K562 (cell line): ENCODE data around the gene ZNF768. TPM values are rescaled to one million over a fixed set of nuclear protein-coding genes. Genes with fewer than 3 reads are reported as not detected.
A peak's percentile ranks its signal among the peaks of the same experiment; 100 is the strongest.

Experiments used
- ATAC-seq: fragments of 200-7000 bp; cut with Tn5 transposase; 3 replicates; pipeline ENCODE4 v1.9.1; 2020; ENCODE audit warnings: moderate library complexity
- BruUV-seq: library from RNA; stranded (reverse); fragments of 400-500 nt; replicated peaks from 2 replicates; lab custom pipeline; 2021; lab: Mats Ljungman, UMichigan
- CTCF ChIA-PET: fragments of 300-600 bp; formaldehyde crosslinking; extraction: SDS; loops from one replicate; lab custom pipeline; 2021; ENCODE audit warnings: low intra/inter-chr PET ratio; lab: Yijun Ruan, JAX
- POLR2A ChIA-PET: fragments of 300-600, 350-650 bp; sonication (Branson Sonifier 250); formaldehyde crosslinking; extraction: SDS; loops from one replicate; lab custom pipeline; 2021; ENCODE audit warnings: antibody characterized with exemption, inconsistent platforms; lab: Yijun Ruan, JAX
- DNase-seq, 4 experiments: peaks; one replicate each; pipeline versions ENCODE4 v3.0.0 to v3.0.0-alpha.2; 2011 to 2018; ENCODE audit warnings: low spot score in 3 of 4, mixed read lengths in 3 of 4; ENCODE audit errors: extremely low read depth in 1 of 4
- FAIRE-seq: peaks from 2 replicates; lab custom pipeline; 2011; peaks lifted over from hg19 to GRCh38; lab: Jason Lieb, UNC
- H2AFZ ChIP-seq: 2 replicates; pipeline ENCODE4 v1.6.0; 2011; ENCODE audit warnings: low read depth, low read length, control low read depth, inconsistent platforms
- H3K27ac ChIP-seq: fragments of 200-600 bp; 3 replicates; pipeline ENCODE4 v1.8.0; 2011; ENCODE audit warnings: low read depth, mild to moderate bottlenecking, control low read depth, inconsistent platforms, low read length, moderate library complexity, mixed read lengths; ENCODE audit errors: extremely low read depth
- H3K27me3 ChIP-seq, 2 experiments: fragments of 300-600 bp in 1 of 2; 2 replicates in 1 of 2; 3 replicates in 1 of 2; pipeline versions ENCODE4 v1.6.0 to v1.8.0; 2011; ENCODE audit warnings: inconsistent platforms in 2 of 2, low read length in 2 of 2, mild to moderate bottlenecking in 1 of 2, mixed read lengths in 1 of 2, moderate library complexity in 1 of 2; ENCODE audit not compliant: control insufficient read depth in 2 of 2, insufficient read depth in 2 of 2
- H3K36me3 ChIP-seq: fragments of 300-600 bp; 3 replicates; pipeline ENCODE4 v1.8.0; 2011; ENCODE audit warnings: mild to moderate bottlenecking, low read length, inconsistent platforms; ENCODE audit not compliant: control insufficient read depth, insufficient read depth
- H3K4me1 ChIP-seq, 2 experiments: fragments of 200-600 bp in 1 of 2; replicated peaks in 1 of 2; 2 replicates in 1 of 2; 3 replicates in 1 of 2; pipeline versions ENCODE4 v1.5.1 to v1.8.0; 2011; ENCODE audit warnings: inconsistent platforms in 2 of 2, low read length in 2 of 2, mild to moderate bottlenecking in 1 of 2, mixed read lengths in 1 of 2, moderate library complexity in 1 of 2; ENCODE audit not compliant: control insufficient read depth in 2 of 2, insufficient read depth in 2 of 2
- H3K4me2 ChIP-seq: 2 replicates; pipeline ENCODE4 v1.6.1; 2011; ENCODE audit warnings: low read length, control low read depth, inconsistent platforms, mixed read lengths; ENCODE audit not compliant: insufficient read depth
- H3K4me3 ChIP-seq: fragments of 200-600 bp; sonication (generic), shearing (Covaris generic); 2 replicates; pipeline ENCODE4 v1.5.1; 2016; ENCODE audit warnings: control low read depth, inconsistent platforms
- H3K79me2 ChIP-seq: fragments of 200-600 bp; 3 replicates; pipeline ENCODE4 v1.8.0; 2011; ENCODE audit warnings: low read length, inconsistent platforms; ENCODE audit not compliant: control insufficient read depth, insufficient read depth
- H3K9ac ChIP-seq, 2 experiments: 2 replicates each; pipeline versions ENCODE4 v1.6.0 to v1.6.1; 2011; ENCODE audit warnings: low read depth in 2 of 2, low read length in 2 of 2, control low read depth in 1 of 2, inconsistent platforms in 1 of 2, mild to moderate bottlenecking in 1 of 2, mixed read lengths in 1 of 2; ENCODE audit not compliant: insufficient read depth in 1 of 2
- H3K9me1 ChIP-seq: one replicate; pipeline ENCODE4 v1.6.0; 2011; ENCODE audit warnings: inconsistent platforms, mild to moderate bottlenecking, low read length, moderate library complexity; ENCODE audit not compliant: control insufficient read depth, insufficient read depth
- H3K9me3 ChIP-seq: replicated peaks from 2 replicates; pipeline ENCODE4 v1.5.1; 2011; ENCODE audit warnings: low read depth, low read length, inconsistent platforms; ENCODE audit not compliant: control insufficient read depth, insufficient read depth
- H4K20me1 ChIP-seq: replicated peaks from 2 replicates; pipeline ENCODE4 v1.6.1; 2011; ENCODE audit warnings: low read length, inconsistent platforms, mixed read lengths; ENCODE audit not compliant: control insufficient read depth, insufficient read depth
- CTCFL ChIP-seq: IDR thresholded peaks from 2 replicates; pipeline ENCODE4 v1.6.1; 2011; ENCODE audit warnings: borderline replicate concordance, low read depth, mild to moderate bottlenecking, moderate library complexity, low read length; ENCODE audit not compliant: insufficient read depth, poor library complexity, severe bottlenecking
- ESRRA ChIP-seq: fragments of 450-650 bp; IDR thresholded peaks from 2 replicates; pipeline ENCODE4 v1.6.1; 2014; ENCODE audit warnings: low read depth, mild to moderate bottlenecking, moderate library complexity, borderline replicate concordance
- FOXA3 ChIP-seq, 2 experiments: fragments of 450-650 bp in 1 of 2; sonication (generic) in 1 of 2; formaldehyde crosslinking; IDR thresholded peaks in 1 of 2; conservative IDR thresholded peaks in 1 of 2; 2 replicates each; pipeline versions ENCODE4 v1.4.0 to v1.8.0; 2020 to 2022; ENCODE audit warnings: mild to moderate bottlenecking in 2 of 2, missing genetic modification reagents in 1 of 2
- GABPB2 ChIP-seq: fragments of 250-450 bp; sonication (Bioruptor Pico); conservative IDR thresholded peaks from 2 replicates; pipeline ENCODE4 v1.5.1; 2021; ENCODE audit warnings: mild to moderate bottlenecking
- HNRNPH1 ChIP-seq: fragments of 200-400 bp; formaldehyde crosslinking; optimal IDR thresholded peaks from 2 replicates; pipeline ENCODE3; 2017; ENCODE audit warnings: low read depth, mild to moderate bottlenecking, low read length, moderate library complexity
- KLF1 ChIP-seq: fragments of 450-650 bp; IDR thresholded peaks from 2 replicates; pipeline ENCODE4 v1.6.1; 2016; ENCODE audit warnings: missing genetic modification characterization, missing compliant biosample characterization
- L3MBTL2 ChIP-seq: fragments of 450-650 bp; IDR thresholded peaks from 2 replicates; pipeline ENCODE4 v1.6.1; 2016; ENCODE audit warnings: mild to moderate bottlenecking, moderate library complexity
- MEIS2 ChIP-seq: fragments of 450-650 bp; IDR thresholded peaks from 2 replicates; pipeline ENCODE4 v1.6.1; 2014; ENCODE audit warnings: mild to moderate bottlenecking; ENCODE audit not compliant: partially characterized antibody
- NFIC ChIP-seq: fragments of 450-650 bp; IDR thresholded peaks from 2 replicates; pipeline ENCODE4 v1.6.1; 2017; ENCODE audit warnings: mild to moderate bottlenecking, inconsistent platforms
- NR2C1 ChIP-seq, 2 experiments: fragments of 450-650 bp; IDR thresholded peaks; 2 replicates each; pipeline ENCODE4 v1.6.1; 2017; ENCODE audit warnings: mild to moderate bottlenecking in 2 of 2, antibody characterized with exemption in 1 of 2, inconsistent platforms in 1 of 2, missing compliant biosample characterization in 1 of 2, missing genetic modification characterization in 1 of 2
- RBBP5 ChIP-seq: fragments of 200-600 bp; sonication (generic); IDR thresholded peaks from 2 replicates; pipeline ENCODE4 v1.6.1; 2012; ENCODE audit warnings: borderline replicate concordance, mild to moderate bottlenecking, low read length, control low read depth, inconsistent platforms; ENCODE audit not compliant: insufficient read depth, poor library complexity, severe bottlenecking
- RBM14 ChIP-seq: fragments of 200-400 bp; formaldehyde crosslinking; IDR thresholded peaks from 2 replicates; pipeline ENCODE4 v1.6.1; 2018; ENCODE audit warnings: low read depth, mild to moderate bottlenecking, low read length, moderate library complexity, borderline replicate concordance; ENCODE audit not compliant: insufficient read depth
- RBM22 ChIP-seq: fragments of 200-400 bp; formaldehyde crosslinking; IDR thresholded peaks from 2 replicates; pipeline ENCODE4 v1.6.1; 2018; ENCODE audit warnings: low read length, low read depth; ENCODE audit not compliant: poor library complexity, severe bottlenecking
- ZKSCAN8 ChIP-seq: fragments of 200-800 bp; sonication (Bioruptor generic); IDR thresholded peaks from 2 replicates; pipeline ENCODE4 v1.6.1; 2016; ENCODE audit warnings: missing genetic modification characterization, missing compliant biosample characterization
- WGBS: fragments of 100-300 bp; shearing (Covaris generic); methylation state at CpG from one replicate; pipeline ENCODE4 v1.1.6; 2016; ENCODE audit warnings: low coverage, mixed read lengths; ENCODE audit not compliant: insufficient coverage; ENCODE audit errors: missing lambda C conversion rate; 5-methylcytosine and 5-hydroxymethylcytosine counted together
- in situ Hi-C: fragments of 300-500 bp; cut with MboI; formaldehyde crosslinking; loops from 4 replicates; pipeline ENCODE4 v1.15.0; 2018; ENCODE audit warnings: inconsistent platforms, mixed read lengths
- intact Hi-C: fragments of 100-400 bp; cut with micrococcal nuclease; formaldehyde crosslinking; loops from 2 replicates; pipeline ENCODE4 v1.14.2; 2022
- polyA plus RNA-seq, 8 experiments: library from polyadenylated mRNA; depleted of rRNA in 4 of 8; stranded (reverse) in 5 of 8; unstranded in 3 of 8; fragments of >200 nt; fragmentation: Nextera tagmentation in 2 of 8; fragmentation: Illumina TruSeq in 1 of 8; extraction: Ambion mirVana in 2 of 8; extraction: Trizol in 1 of 8; gene quantifications; 2 replicates each; pipeline versions ENCODE4 v1.2.1 to v1.2.3, GENCODE V29; 2011 to 2014; ENCODE audit warnings: inconsistent platforms in 1 of 8, missing spikeins in 1 of 8
- total RNA-seq, 7 experiments: library from RNA; depleted of rRNA in 6 of 7; stranded (reverse); fragments of >200 nt in 6 of 7; fragmentation: Illumina TruSeq in 2 of 7; extraction: Trizol in 2 of 7; gene quantifications; 2 replicates each; pipeline versions ENCODE4 v1.2.1 to v1.2.3, GENCODE V29; 2011 to 2021; ENCODE audit warnings: low replicate concordance in 1 of 7
- TF ChIP-seq, protein P1 (sequence below): sonication (generic); formaldehyde crosslinking; IDR thresholded peaks from 2 replicates; pipeline ENCODE4 v1.9.0; 2022; ENCODE audit warnings: mild to moderate bottlenecking, missing genetic modification reagents
- TF ChIP-seq, protein P2 (sequence below): fragments of 200-800 bp; sonication (Bioruptor generic); IDR thresholded peaks from 2 replicates; pipeline ENCODE4 v1.6.1; 2017; ENCODE audit warnings: missing genetic modification characterization, missing compliant biosample characterization

Gene ZNF768
- total and polyA plus RNA-seq, 9 of the 15 experiments (the other 6 are each of a cell fraction or from before 2014, with no cell fraction given) = 0.13 to 50.7 (median 26.9) TPM

DNA sequence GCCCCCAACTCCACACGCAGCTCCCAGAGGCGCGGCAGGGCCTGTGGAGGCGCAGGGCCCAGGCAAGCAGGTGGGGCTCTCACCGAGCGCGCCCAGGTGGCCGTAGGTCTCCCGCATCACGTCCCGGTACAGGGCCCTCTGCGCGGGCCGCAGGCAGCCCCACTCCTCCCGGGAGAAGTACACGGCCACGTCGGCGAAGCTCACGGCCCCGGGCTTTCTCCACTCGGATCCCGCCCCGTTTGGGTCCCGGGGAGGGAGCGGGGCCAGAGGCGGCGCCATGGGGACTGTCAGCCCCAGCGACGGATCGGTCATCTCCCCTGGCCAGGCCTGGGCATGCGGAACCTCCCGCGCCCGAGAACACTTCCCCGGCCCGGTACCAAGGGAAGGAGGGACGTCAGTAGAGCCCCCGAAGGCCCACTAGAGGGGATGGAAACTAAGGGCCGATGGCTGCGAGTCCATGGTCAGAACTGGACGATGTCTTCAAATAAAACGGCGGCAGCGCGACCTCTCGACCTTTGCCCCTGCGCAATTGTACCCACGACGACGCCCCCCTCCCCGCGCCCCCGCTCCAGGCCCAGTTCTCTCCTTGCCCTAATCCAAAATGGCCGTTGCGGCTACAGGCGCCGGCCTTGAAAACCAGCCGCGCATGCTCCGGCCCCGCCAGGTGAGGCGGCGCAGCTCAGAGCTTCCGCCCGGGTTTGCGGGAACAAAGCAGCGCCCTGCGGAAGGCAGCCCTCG lies 8.2 kb upstream of the ZNF768 start, which contains the start of gene ZNF747:
ZNF747 (minus strand) TSS at position 491 of the 738 bp plus-strand sequence; CDS start at position 312, 179 bp downstream.
- DNase-seq (peak; percentile 83 to 94 (median 88)), FAIRE-seq (no peak), ATAC-seq (peak; percentile 88)
- H3K27ac ChIP-seq = peak within 1 kb of the TSS; percentile 96
- ChIA-PET POLR2A (interaction anchor here (0.6 to 4.0 kb wide), 15 partner anchors 10 to 161 kb away, joined by 3 to 31 read pairs (median 4); partner anchors contain the start of gene ZNF764), CTCF (no interaction called here)
- peaks cover 36% of the 10 kb centered on the region for H3K79me2 ChIP-seq
- no peaks in the 10 kb centered on the region for H3K27me3 ChIP-seq
- H3K4me2 ChIP-seq = peak within 1 kb of the TSS; percentile 97
- TSS peak; percentile 67 for BruUV-seq
- under 1% methylated on average over 38 of the region's 70 CpGs for WGBS
- no peaks in the 10 kb centered on the region for H3K9me1 ChIP-seq
- H4K20me1 ChIP-seq = no peaks in the 10 kb centered on the region
- H2AFZ ChIP-seq = peak within 1 kb of the TSS; percentile 98
- H3K4me3 ChIP-seq = peak within 1 kb of the TSS; percentile 49
- peak within 1 kb of the TSS; percentile 88 to 91 for H3K9ac ChIP-seq
- no peaks in the 10 kb centered on the region for H3K9me3 ChIP-seq
- H3K4me1 ChIP-seq = peaks cover 9 to 50% of the 10 kb centered on the region in 2 experiments; a peak in 4 of 5 replicates
- intact Hi-C loops (loop anchor here (2.0 to 10.0 kb wide), 2 partner anchors 88 to 160 kb away; partner anchors contain the start of gene SRCAP), in situ Hi-C loops (no loop called here)
- H3K36me3 ChIP-seq = no peaks in the 10 kb centered on the region; the same call in 2 of the 3 replicates
- TF ChIP-seq KLF1 (tag) (0 out of 2 replicates have a peak, but pooled peaks have one; percentile 9), FOXA3 (CRISPR knock-in tag; conservative IDR thresholded peaks at IDR 0.05 in 1 of 2, IDR thresholded peaks at IDR 0.05 in 1 of 2) (0 out of 4 replicates have a peak, but pooled peaks of 1 of the 2 experiments have one; percentile 68), RBM14 (no peak), GABPB2 (CRISPR knock-in tag) (no peak), RBM22 (peak; percentile 67), NFIC (peak; percentile 35; the same call in 1 of the 2 replicates), NR2C1 (IDR thresholded peaks at IDR 0.05) (peak; percentile 95), NR2C1 (tag; IDR thresholded peaks at IDR 0.05) (peak; percentile 98), ESRRA (no peak; the same call in 1 of the 2 replicates), HNRNPH1 (no peak), MEIS2 (peak; percentile 67), L3MBTL2 (peak; percentile 74; the same call in 1 of the 2 replicates), CTCFL (peak; percentile 36), ZKSCAN8 (CRISPR knock-in tag) (no peak), RBBP5 (peak; percentile 39)
- TF ChIP-seq, protein P1, sequence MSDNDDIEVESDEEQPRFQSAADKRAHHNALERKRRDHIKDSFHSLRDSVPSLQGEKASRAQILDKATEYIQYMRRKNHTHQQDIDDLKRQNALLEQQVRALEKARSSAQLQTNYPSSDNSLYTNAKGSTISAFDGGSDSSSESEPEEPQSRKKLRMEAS (CRISPR knock-in tag) = peak; percentile 73
- TF ChIP-seq, protein P2, sequence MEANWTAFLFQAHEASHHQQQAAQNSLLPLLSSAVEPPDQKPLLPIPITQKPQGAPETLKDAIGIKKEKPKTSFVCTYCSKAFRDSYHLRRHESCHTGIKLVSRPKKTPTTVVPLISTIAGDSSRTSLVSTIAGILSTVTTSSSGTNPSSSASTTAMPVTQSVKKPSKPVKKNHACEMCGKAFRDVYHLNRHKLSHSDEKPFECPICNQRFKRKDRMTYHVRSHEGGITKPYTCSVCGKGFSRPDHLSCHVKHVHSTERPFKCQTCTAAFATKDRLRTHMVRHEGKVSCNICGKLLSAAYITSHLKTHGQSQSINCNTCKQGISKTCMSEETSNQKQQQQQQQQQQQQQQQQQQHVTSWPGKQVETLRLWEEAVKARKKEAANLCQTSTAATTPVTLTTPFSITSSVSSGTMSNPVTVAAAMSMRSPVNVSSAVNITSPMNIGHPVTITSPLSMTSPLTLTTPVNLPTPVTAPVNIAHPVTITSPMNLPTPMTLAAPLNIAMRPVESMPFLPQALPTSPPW (CRISPR knock-in tag) = peak; percentile 91
